Testis (tissue), 3 donors: ENCODE data around the gene RGL2. TPM values are rescaled to one million over a fixed set of nuclear protein-coding genes. Genes with fewer than 3 reads are reported as not detected.

Experiments
- DNase-seq: peaks from one replicate; pipeline ENCODE4 v3.0.0-alpha.2; 2019
- H3K27ac ChIP-seq, 2 donors: fragments of 200-600 bp; sonication (generic); one replicate each; pipeline ENCODE4 v1.5.1; 2019
- H3K27me3 ChIP-seq: fragments of 200-600 bp; sonication (generic); one replicate; pipeline ENCODE4 v1.5.1; 2019
- H3K36me3 ChIP-seq: fragments of 200-600 bp; sonication (generic); one replicate; pipeline ENCODE4 v1.5.1; 2017; ENCODE audit warnings: low read depth; ENCODE audit errors: missing control alignments
- H3K4me1 ChIP-seq: fragments of 200-600 bp; sonication (generic); one replicate; pipeline ENCODE4 v1.5.1; 2019
- H3K4me3 ChIP-seq, 2 donors: fragments of 200-600 bp; sonication (generic); one replicate each; pipeline ENCODE4 v1.5.1; 2017 to 2019
- H3K9me3 ChIP-seq: fragments of 200-600 bp; sonication (generic); one replicate; pipeline ENCODE4 v1.5.1; 2017
- CTCF ChIP-seq, 3 experiments: fragments of 450-650 bp in 2 of 3; fragments of 200-600 bp in 1 of 3; sonication (generic) in 1 of 3; IDR thresholded peaks; one replicate each; pipeline ENCODE4 v1.5.1; 2016 to 2019; ENCODE audit warnings: antibody characterized with exemption in 3 of 3, mild to moderate bottlenecking in 2 of 3, moderate library complexity in 1 of 3
- POLR2A ChIP-seq: fragments of 450-650 bp; IDR thresholded peaks from one replicate; pipeline ENCODE4 v1.6.1; 2017; ENCODE audit warnings: antibody characterized with exemption, mild to moderate bottlenecking, moderate library complexity
- WGBS, 2 donors: methylation state at CpG; one replicate each; pipeline ENCODE4 v1.1.5; 2018; 5-methylcytosine and 5-hydroxymethylcytosine counted together
- intact Hi-C: fragments of 100-400 bp; cut with DNase I; formaldehyde crosslinking; loops from one replicate; pipeline ENCODE4 v1.15.1; 2023; ENCODE audit warnings: low total_unique reads
- polyA plus RNA-seq: library from polyadenylated mRNA; stranded (reverse); fragments of 350-450 nt; fragmentation: Illumina TruSeq; extraction: RNeasy Lipid Tissue Mini Kit (QIAGEN cat#74804); gene quantifications from one replicate; pipeline ENCODE4 v1.2.3, GENCODE V29; 2014; ENCODE audit warnings: low read depth, low replicate concordance; ENCODE audit not compliant: insufficient read depth
- total RNA-seq, 2 donors: library from RNA; depleted of rRNA; stranded (reverse); fragments of >200 nt; gene quantifications; one replicate each; pipeline ENCODE4 v1.2.3, GENCODE V29; 2016

RGL2 gene
- total and polyA plus RNA-seq, 3 donors from 2014 or later, result 42.8 to 52.7 (median 46.2) TPM

- no peaks in the 10 kb centered on the region for H3K27me3 ChIP-seq
- no peaks in the 10 kb centered on the region for H3K9me3 ChIP-seq
- TF ChIP-seq CTCF (IDR thresholded peaks at IDR 0.05) (no peak), POLR2A (no peak)
- H3K4me3 ChIP-seq, result no peak overlapping the region
- 75 to 79% methylated on average over 7 to 9 of the region's 9 CpGs for WGBS, 2 donors
- intact Hi-C loops, result no loop called here
- no peak for DNase-seq
- H3K36me3 ChIP-seq, result no peaks in the 10 kb centered on the region
- H3K4me1 ChIP-seq, result peaks cover 40% of the 10 kb centered on the region
- H3K27ac ChIP-seq, result peak overlapping the region; percentile 18 to 90
These were observed 22.5 kb upstream of the RGL2 start for GRCh38 chr6:33321227-33321626.

- Histone ChIP-seq H3K27ac (peak overlapping the region; percentile 39 to 43), H3K27me3 (no peaks in the 10 kb centered on the region), H3K9me3 (no peaks in the 10 kb centered on the region), H3K4me3 (no peak overlapping the region), H3K36me3 (no peaks in the 10 kb centered on the region), H3K4me1 (peaks cover 40% of the 10 kb centered on the region)
- DNase-seq, result peak; percentile 84
- TF ChIP-seq CTCF (IDR thresholded peaks at IDR 0.05) (no peak), POLR2A (no peak)
- intact Hi-C loops, result no loop called here
- 66 to 70% methylated on average over 19 to 32 of the region's 32 CpGs for WGBS, 2 donors
These were observed 21.8 kb upstream of the RGL2 start for GRCh38 chr6:33320315-33321181.

- H3K4me1 ChIP-seq, result peaks cover 46% of the 10 kb centered on the region
These were observed 21.2 kb upstream of the RGL2 start for GRCh38 chr6:33319939-33320314.

GRCh38 chr6:33318426-33319073 is 19.8 kb upstream of the RGL2 start:
- Histone ChIP-seq H3K27ac (peak overlapping the region; percentile 82 to 89), H3K36me3 (no peaks in the 10 kb centered on the region), H3K4me1 (peaks cover 46% of the 10 kb centered on the region), H3K27me3 (no peaks in the 10 kb centered on the region), H3K9me3 (no peaks in the 10 kb centered on the region), H3K4me3 (peak overlapping the region; percentile 50 to 52)
- intact Hi-C loops, result loop anchor here (10.0 kb wide), 2 partner anchors 96 to 114 kb away; partner anchors contain the start of genes CUTA, HSD17B8, PHF1 and RING1
- TF ChIP-seq CTCF (IDR thresholded peaks at IDR 0.05), result no peak
- no peak for TF ChIP-seq POLR2A
- no peak for DNase-seq
- WGBS, 2 donors, result 41 to 53% methylated on average over 8 of the region's 8 CpGs

More at GRCh38 chr6:33319939-33320314, 21.2 kb upstream of the RGL2 start:
- Histone ChIP-seq H3K36me3 (no peaks in the 10 kb centered on the region), H3K9me3 (no peaks in the 10 kb centered on the region), H3K27ac (peak overlapping the region; percentile 39 to 43), H3K27me3 (no peaks in the 10 kb centered on the region), H3K4me3 (no peak overlapping the region)
- WGBS, 2 donors, result 82% methylated on average over 3 of the region's 3 CpGs
- intact Hi-C loops, result loop anchor here (10.0 kb wide), 2 partner anchors 95 to 115 kb away; partner anchors contain the start of genes CUTA, HSD17B8, PHF1 and RING1
- no peak for TF ChIP-seq CTCF (IDR thresholded peaks at IDR 0.05)
- no peak for TF ChIP-seq POLR2A
- no peak for DNase-seq
